ENCODE data around the gene TLL2.

The TLL2 gene

GRCh38 chr10:96366508-96366907, 147.2 kb downstream of the TLL2 start:
- TF ChIP-seq CTCF (IDR thresholded peaks at IDR 0.05): no peak
- Histone ChIP-seq H3K27ac (no peak overlapping the region), H3K4me3 (ENCODE audit: low read depth in 1 of 2, low read length in 1 of 2) (no peak overlapping the region)

GRCh38 chr10:96365571-96365970, 148.2 kb downstream of the TLL2 start:
- TF ChIP-seq CTCF (IDR thresholded peaks at IDR 0.05): no peak
- H3K9me3 ChIP-seq: no peaks in the 10 kb centered on the region
- no peaks in the 10 kb centered on the region for H3K36me3 ChIP-seq
- no peak overlapping the region for H3K27ac ChIP-seq
- H3K27me3 ChIP-seq: no peaks in the 10 kb centered on the region
- no peak overlapping the region for H3K4me3 ChIP-seq (ENCODE audit: low read depth in 1 of 2, low read length in 1 of 2)
- H3K4me1 ChIP-seq (ENCODE audit: control insufficient read depth in 1 of 2, insufficient read depth in 1 of 2, low read depth in 1 of 2, low read length in 1 of 2): no peaks in the 10 kb centered on the region

More at GRCh38 chr10:96366508-96366907, 147.2 kb downstream of the TLL2 start:
- Histone ChIP-seq H3K9me3 (no peaks in the 10 kb centered on the region), H3K4me1 (ENCODE audit: control insufficient read depth in 1 of 2, insufficient read depth in 1 of 2, low read depth in 1 of 2, low read length in 1 of 2) (no peaks in the 10 kb centered on the region), H3K27me3 (no peaks in the 10 kb centered on the region), H3K36me3 (no peaks in the 10 kb centered on the region)

- no peaks in the 10 kb centered on the region for H3K4me1 ChIP-seq (ENCODE audit: control insufficient read depth in 1 of 2, insufficient read depth in 1 of 2, low read depth in 1 of 2, low read length in 1 of 2)
- peaks cover 8% of the 10 kb centered on the region for H3K27me3 ChIP-seq
- no peak for TF ChIP-seq CTCF (IDR thresholded peaks at IDR 0.05)
- H3K36me3 ChIP-seq: no peaks in the 10 kb centered on the region
- H3K27ac ChIP-seq: no peak overlapping the region
- H3K4me3 ChIP-seq (ENCODE audit: low read depth in 1 of 2, low read length in 1 of 2): no peak overlapping the region
- H3K9me3 ChIP-seq: no peaks in the 10 kb centered on the region
These were observed 153.0 kb downstream of the TLL2 start for GRCh38 chr10:96360766-96361165.

- H3K9me3 ChIP-seq: no peaks in the 10 kb centered on the region
- no peaks in the 10 kb centered on the region for H3K4me1 ChIP-seq (ENCODE audit: control insufficient read depth in 1 of 2, insufficient read depth in 1 of 2, low read depth in 1 of 2, low read length in 1 of 2)
- peaks cover 9% of the 10 kb centered on the region for H3K27me3 ChIP-seq
- H3K27ac ChIP-seq: no peak overlapping the region
- H3K36me3 ChIP-seq: no peaks in the 10 kb centered on the region
- no peak for TF ChIP-seq CTCF (IDR thresholded peaks at IDR 0.05)
- H3K4me3 ChIP-seq (ENCODE audit: low read depth in 1 of 2, low read length in 1 of 2): no peak overlapping the region
These were observed 153.4 kb downstream of the TLL2 start for GRCh38 chr10:96360331-96360730.

GRCh38 chr10:96359616-96360015, 154.1 kb downstream of the TLL2 start:
- Histone ChIP-seq H3K27ac (no peak overlapping the region), H3K9me3 (no peaks in the 10 kb centered on the region), H3K36me3 (no peaks in the 10 kb centered on the region), H3K4me1 (ENCODE audit: control insufficient read depth in 1 of 2, insufficient read depth in 1 of 2, low read depth in 1 of 2, low read length in 1 of 2) (no peaks in the 10 kb centered on the region), H3K27me3 (peaks cover 9% of the 10 kb centered on the region), H3K4me3 (ENCODE audit: low read depth in 1 of 2, low read length in 1 of 2) (no peak overlapping the region)
- no peak for TF ChIP-seq CTCF (IDR thresholded peaks at IDR 0.05)

Data from neutrophil (primary cell).